Fibroblast of skin of right biceps (primary cell): ENCODE data around the gene TMEM134.
"Not testable (repeated sequence)": the region's sequence is repeated elsewhere in the genome, so short reads cannot be mapped to it uniquely, and the experiment has no call there.

Experiments
- DNase-seq: peaks from one replicate; pipeline ENCODE4 v3.0.0-alpha.2; 2013

Gene TMEM134

DNA sequence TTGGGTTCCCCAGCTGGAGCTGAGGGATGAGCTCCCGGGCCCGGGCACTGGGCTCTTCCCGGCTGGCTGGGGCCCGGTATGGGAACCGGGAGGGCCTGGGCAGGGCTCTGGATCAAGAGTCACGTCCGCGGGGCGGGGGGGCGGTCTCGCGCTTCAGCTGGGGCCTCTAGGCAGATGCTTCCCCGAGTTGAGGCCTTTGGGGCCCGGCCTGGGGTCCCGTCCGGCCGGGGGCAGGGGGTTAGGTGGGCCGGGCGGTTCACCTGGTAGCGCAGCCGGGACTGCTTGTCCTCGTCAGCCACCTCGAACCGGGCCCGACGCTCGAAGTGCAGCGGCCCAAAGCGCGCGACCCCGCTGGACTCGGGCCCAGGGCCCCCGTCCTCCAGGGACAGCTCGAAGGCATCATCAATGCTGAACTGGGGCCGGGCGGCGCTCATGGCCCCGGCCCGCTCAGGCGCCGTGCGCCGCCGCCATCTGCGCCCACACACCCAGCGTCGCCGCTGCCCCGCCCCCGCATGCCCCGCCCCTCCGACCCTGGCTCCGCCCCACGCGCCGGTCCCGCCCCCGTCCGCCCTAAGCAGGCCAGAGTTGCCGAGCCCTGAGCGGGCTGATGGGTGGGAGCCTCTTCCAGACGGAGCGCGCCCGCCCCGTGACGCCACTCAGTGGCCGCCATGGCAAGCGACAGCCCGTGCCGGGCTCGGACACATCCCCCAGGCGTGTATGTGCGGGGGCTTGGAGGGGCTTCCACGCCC, at the start of gene TMEM134:
TMEM134 (minus strand) TSS at position 493 of the 749 bp plus-strand sequence; CDS start at position 434, 59 bp downstream.
- DNase-seq = peak; percentile 93

- DNase-seq = no peak
Measured at GRCh38 chr11:67517784-67518552, 48.9 kb upstream of the TMEM134 start.

- no peak for DNase-seq
Measured at GRCh38 chr11:67516806-67517205, 47.8 kb upstream of the TMEM134 start.

DNA sequence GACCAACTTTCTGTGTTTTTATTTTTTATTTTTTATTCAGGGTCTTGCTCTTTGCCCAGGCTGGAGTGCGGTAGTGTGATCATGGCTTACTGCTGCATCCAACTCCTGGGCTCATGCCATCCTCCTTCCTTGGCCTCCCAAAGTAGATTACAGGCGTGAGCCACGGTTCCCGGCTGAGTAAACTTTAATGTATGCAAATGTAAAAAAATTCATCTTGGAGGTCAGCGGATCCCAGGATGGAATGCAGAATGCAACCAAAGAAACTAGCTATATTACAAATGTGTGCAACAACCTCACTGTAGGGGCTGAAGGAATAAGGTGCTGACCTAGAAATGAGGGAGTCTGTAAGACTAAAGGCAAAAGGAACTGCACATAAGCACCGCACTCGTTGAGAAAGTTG, 45.1 kb upstream of the TMEM134 start:
- DNase-seq = no peak

GRCh38 chr11:67511558-67511957, 42.5 kb upstream of the TMEM134 start:
- DNase-seq = not testable (repeated sequence)

DNA sequence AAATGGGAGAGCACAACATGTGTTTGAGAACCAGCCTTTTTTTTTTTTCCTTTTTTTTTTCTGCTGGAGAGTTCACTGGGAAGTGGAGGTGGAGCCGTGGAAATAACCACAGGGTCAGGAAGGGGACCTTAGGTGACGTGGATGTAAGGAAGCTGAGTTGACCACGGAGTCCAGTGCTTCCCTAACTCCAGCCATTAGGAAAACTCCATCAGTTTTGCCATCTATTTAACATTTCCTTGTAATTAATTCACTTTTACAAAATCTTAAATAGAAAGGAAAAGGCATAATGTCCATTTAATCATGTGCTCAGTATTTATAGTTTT, 40.9 kb upstream of the TMEM134 start:
- no peak for DNase-seq

GRCh38 chr11:67508486-67509121, 39.6 kb upstream of the TMEM134 start:
- peak; percentile 96 for DNase-seq

- peak; percentile 100 for DNase-seq
Measured at GRCh38 chr11:67507864-67508485, 38.9 kb upstream of the TMEM134 start, which contains the start of gene CDK2AP2. Gene CDK2AP2, minus strand, starts transcription at chr11:67508162. Its CDS starts 80 bp downstream, at chr11:67508082.

- no peak for DNase-seq
Measured at GRCh38 chr11:67507242-67507863, 38.3 kb upstream of the TMEM134 start.

GRCh38 chr11:67506426-67507051, 37.5 kb upstream of the TMEM134 start:
- no peak for DNase-seq

- peak; percentile 79 for DNase-seq
Measured at GRCh38 chr11:67505605-67506396, 36.8 kb upstream of the TMEM134 start.

DNA sequence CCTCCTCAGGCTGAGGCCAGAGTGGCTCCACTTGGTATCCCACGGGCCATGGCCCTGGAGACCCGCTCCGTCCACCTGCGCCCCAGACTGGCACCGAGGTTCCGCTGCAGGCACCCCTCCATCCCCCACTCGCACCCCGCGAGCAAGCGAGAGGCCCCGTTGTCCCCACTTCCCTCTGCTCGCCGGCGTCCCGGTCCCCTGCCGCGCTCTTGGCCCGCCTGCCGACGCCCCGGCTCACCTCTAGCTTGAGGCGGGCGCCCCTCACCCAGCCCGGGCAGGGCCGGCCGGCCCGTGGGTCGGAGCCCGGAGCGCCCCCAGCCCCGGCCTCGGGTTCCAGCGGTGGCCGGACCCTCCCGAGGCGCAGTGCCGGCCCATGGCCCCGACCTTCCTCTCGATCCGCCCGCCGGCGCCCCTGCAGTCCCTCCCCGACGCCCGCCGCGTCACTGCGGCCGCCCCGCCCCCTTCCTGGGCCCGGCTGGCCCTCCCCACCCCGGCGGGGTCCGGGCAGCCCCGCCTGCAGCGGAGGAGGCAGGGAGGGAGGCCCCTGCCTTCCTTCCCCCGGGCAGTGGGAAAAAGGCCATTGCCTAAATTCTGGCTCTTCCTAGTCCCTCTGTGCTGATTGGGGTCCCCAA, 36.0 kb upstream of the TMEM134 start, which contains the start of gene PITPNM1:
PITPNM1 (minus strand) TSS at position 414 of the 632 bp plus-strand sequence. CDS start 1,183 bp downstream, outside the sequence.
- peak; percentile 54 for DNase-seq

GRCh38 chr11:67504005-67504949, 35.2 kb upstream of the TMEM134 start:
- DNase-seq = peak; percentile 38

- DNase-seq = no peak
Measured at GRCh38 chr11:67503119-67504004, 34.3 kb upstream of the TMEM134 start.

DNA sequence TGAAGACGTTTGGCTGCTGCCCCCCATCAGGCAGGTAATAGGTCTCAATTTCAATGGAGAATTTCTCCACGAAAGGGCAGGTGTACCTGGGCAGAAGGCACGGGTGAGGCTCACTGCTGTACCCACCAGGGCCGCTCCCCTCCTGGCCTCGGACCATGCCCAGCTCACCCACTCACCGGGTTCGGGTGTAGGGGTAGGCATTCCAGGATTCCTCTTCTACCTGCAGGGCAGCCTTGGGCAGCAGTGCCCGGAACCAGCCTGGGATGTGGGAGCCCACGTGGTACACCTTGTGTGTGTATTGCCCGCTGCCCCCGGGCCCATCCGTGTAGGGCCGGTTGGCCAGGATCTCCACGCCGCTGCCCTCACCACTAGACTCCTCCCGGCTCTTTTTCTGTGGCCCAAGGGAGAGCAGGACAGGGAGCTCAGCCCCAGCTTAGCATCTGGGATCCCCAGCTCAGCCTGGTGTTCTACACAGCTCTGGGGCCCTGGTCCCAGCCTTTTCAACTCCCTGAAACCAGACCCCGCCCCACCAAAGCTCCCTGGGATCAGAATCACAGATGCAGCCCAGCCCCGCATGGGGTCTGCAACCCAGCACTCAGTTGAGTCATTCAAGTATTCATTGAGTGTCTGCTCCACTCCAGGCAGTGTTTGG, 33.4 kb upstream of the TMEM134 start:
- no peak for DNase-seq

DNA sequence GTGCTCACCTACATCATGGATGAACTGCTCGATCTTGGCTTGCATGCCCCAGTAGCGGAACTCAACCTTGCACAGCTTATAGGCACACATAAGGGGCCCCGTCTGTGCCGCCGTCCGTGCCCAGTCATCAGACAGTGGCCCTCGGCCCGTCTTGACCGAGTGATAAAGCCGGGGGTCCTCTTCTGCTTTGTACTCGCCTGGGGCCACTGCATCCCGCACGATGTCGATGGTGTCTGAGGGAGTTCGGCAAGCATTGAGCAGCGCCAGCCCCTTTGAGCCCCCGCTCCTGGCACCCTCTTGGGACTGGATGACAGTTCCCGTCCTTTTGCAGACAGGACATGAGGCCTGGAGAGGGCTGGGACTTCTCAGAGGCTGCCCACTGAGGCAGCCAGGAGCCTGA, 32.8 kb upstream of the TMEM134 start:
- no peak for DNase-seq

DNA sequence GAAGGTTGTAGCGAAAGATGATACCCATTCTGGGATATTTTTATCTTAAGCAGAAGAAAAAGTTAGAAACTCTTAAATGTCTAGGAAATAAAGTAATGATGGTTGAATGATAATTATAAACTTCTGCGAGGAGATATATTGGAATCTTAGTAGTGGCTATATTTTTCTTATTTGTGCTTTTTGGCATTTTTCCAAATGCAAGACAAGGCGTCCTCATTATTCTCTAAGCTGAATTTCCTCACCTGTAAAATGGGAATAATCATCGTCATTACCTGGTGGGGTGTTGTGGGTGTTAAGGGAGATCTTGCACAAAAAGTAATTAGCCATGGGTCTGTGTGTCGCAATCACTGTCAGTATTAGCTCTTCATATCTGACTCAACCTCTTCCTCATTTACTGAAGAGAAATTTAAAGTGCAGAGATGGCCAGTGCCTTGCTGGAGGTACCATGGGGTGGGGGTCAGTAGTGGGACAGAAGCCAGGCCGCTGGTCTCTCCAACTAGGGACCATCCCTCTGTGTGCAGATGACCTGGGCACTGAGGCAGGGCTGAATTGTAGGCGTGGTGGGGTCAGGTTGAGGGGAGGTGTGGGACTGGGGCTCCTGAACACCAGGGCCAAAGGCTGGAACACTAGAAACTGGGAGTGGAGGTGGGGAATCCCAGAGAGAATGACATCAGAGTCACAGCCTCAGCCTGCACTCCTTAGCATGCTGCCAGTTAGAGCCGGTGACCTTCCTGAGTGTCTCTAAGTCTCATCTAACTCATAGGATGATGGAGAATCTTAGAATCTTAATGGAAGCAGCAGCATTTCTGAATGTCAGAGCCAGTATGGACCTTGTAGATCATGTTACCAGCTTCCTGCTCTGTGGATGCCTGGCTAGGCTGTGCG, 32.0 kb upstream of the TMEM134 start:
- no peak for DNase-seq
